A549 (cell line): ENCODE measurements around the gene BTBD16. TPM values are rescaled to one million over a fixed set of nuclear protein-coding genes. Genes with fewer than 3 reads are reported as not detected.

ENCODE experiments used
- ATAC-seq, 2 experiments: fragments of 200-7000 bp in 1 of 2; fragments of >200 bp in 1 of 2; cut with Nextera tagmentation in 1 of 2; cut with Tn5 transposase in 1 of 2; 3 replicates each; pipeline versions ENCODE4 v1.8.0 to v1.9.1; 2018 to 2020; ENCODE audit warnings: mild to moderate bottlenecking in 1 of 2, moderate library complexity in 1 of 2
- CTCF ChIA-PET: fragments of 300-600 bp; sonication (Branson Sonifier 250); formaldehyde crosslinking; extraction: SDS; loops from one replicate; lab custom pipeline; 2021; ENCODE audit warnings: antibody characterized with exemption, inconsistent platforms; lab: Yijun Ruan, JAX
- POLR2A ChIA-PET: fragments of 350-600 bp; formaldehyde crosslinking; extraction: SDS; loops from one replicate; lab custom pipeline; 2021; ENCODE audit warnings: antibody characterized with exemption, inconsistent platforms; lab: Yijun Ruan, JAX
- DNase-seq, 2 experiments: peaks; one replicate each; pipeline versions ENCODE4 v3.0.0 to v3.0.0-alpha.2; 2011 to 2016; ENCODE audit warnings: low read depth in 1 of 2, low spot score in 1 of 2
- FAIRE-seq: peaks from 2 replicates; lab custom pipeline; 2011; peaks lifted over from hg19 to GRCh38; lab: Jason Lieb, UNC
- H3K27ac ChIP-seq, 2 experiments: fragments of >200 bp; sonication (Bioruptor Twin); formaldehyde crosslinking; 3 replicates each; pipeline ENCODE4 v1.5.1; 2016 to 2017
- H3K4me1 ChIP-seq: fragments of >200 bp; sonication (Bioruptor Twin); formaldehyde crosslinking; 3 replicates; pipeline ENCODE4 v1.6.1; 2016
- H3K4me2 ChIP-seq: fragments of >200 bp; sonication (Bioruptor Twin); formaldehyde crosslinking; 3 replicates; pipeline ENCODE4 v1.6.1; 2016
- H3K4me3 ChIP-seq: fragments of >200 bp; sonication (Bioruptor Twin); formaldehyde crosslinking; 3 replicates; pipeline ENCODE4 v1.5.1; 2016
- H3K9me3 ChIP-seq: fragments of >200 bp; sonication (Bioruptor Twin); formaldehyde crosslinking; 3 replicates; pipeline ENCODE4 v1.6.1; 2016
- BHLHE40 ChIP-seq: IDR thresholded peaks from 2 replicates; pipeline ENCODE4 v1.6.1; 2012; ENCODE audit warnings: low read depth, low read length, inconsistent platforms
- CBX8 ChIP-seq: fragments of 200-600 bp; sonication (generic); IDR thresholded peaks from 2 replicates; pipeline ENCODE4 v1.6.1; 2016
- EHMT2 ChIP-seq: fragments of 200-600 bp; sonication (generic); IDR thresholded peaks from 2 replicates; pipeline ENCODE4 v1.6.1; 2016; ENCODE audit warnings: antibody characterized with exemption, low read depth, mild to moderate bottlenecking, moderate library complexity
- EP300 ChIP-seq, 2 experiments: fragments of >200 bp; sonication (Bioruptor Twin); formaldehyde crosslinking; IDR thresholded peaks; 2 replicates in 1 of 2; 3 replicates in 1 of 2; pipeline ENCODE4 v1.6.1; 2016 to 2017
- ESRRA ChIP-seq: fragments of 150-350 bp; IDR thresholded peaks from 2 replicates; pipeline ENCODE4 v1.6.1; 2014; ENCODE audit warnings: mild to moderate bottlenecking, low read length, borderline replicate concordance
- FOXS1 ChIP-seq: fragments of 250-450 bp; sonication (Bioruptor Pico); IDR thresholded peaks from 2 replicates; pipeline ENCODE4 v1.5.0; 2020; ENCODE audit warnings: mild to moderate bottlenecking, moderate library complexity
- GATA3 ChIP-seq: IDR thresholded peaks from 2 replicates; pipeline ENCODE4 v1.6.1; 2012; ENCODE audit warnings: borderline replicate concordance
- HEYL ChIP-seq: fragments of 250-450 bp; sonication (Bioruptor Pico); IDR thresholded peaks from 2 replicates; pipeline ENCODE4 v1.8.0; 2021; ENCODE audit warnings: mild to moderate bottlenecking, moderate library complexity
- HOXB13 ChIP-seq: fragments of 250-450 bp; sonication (Bioruptor Pico); IDR thresholded peaks from 2 replicates; pipeline ENCODE4 v1.5.0; 2020; ENCODE audit warnings: low read depth, mild to moderate bottlenecking, moderate library complexity
- HOXB5 ChIP-seq: fragments of 250-450 bp; sonication (Bioruptor Pico); IDR thresholded peaks from 2 replicates; pipeline ENCODE4 v1.5.0; 2020; ENCODE audit warnings: mild to moderate bottlenecking, moderate library complexity
- JUN ChIP-seq, 2 experiments: fragments of >200 bp; sonication (Bioruptor Twin); formaldehyde crosslinking; IDR thresholded peaks; 2 replicates in 1 of 2; 3 replicates in 1 of 2; pipeline ENCODE4 v1.6.1; 2016 to 2017
- KDM1A ChIP-seq: fragments of 200-600 bp; sonication (generic); IDR thresholded peaks from 2 replicates; pipeline ENCODE4 v1.6.1; 2016; ENCODE audit warnings: low read depth, mild to moderate bottlenecking
- MYC ChIP-seq: IDR thresholded peaks from 2 replicates; pipeline ENCODE4 v1.6.1; 2012; ENCODE audit warnings: mild to moderate bottlenecking, inconsistent platforms, low read length, improper control_type of control experiment, borderline replicate concordance
- NR3C1 ChIP-seq: fragments of >200 bp; sonication (Bioruptor Twin); formaldehyde crosslinking; IDR thresholded peaks from 3 replicates; pipeline ENCODE4 v1.6.1; 2017
- PHF8 ChIP-seq: fragments of 200-600 bp; sonication (generic); IDR thresholded peaks from 2 replicates; pipeline ENCODE4 v1.6.1; 2016; ENCODE audit warnings: low read depth, mild to moderate bottlenecking, antibody characterized with exemption, moderate library complexity, borderline replicate concordance
- POLR2A ChIP-seq: IDR thresholded peaks from 2 replicates; pipeline ENCODE4 v1.6.1; 2012; ENCODE audit warnings: mild to moderate bottlenecking, low read length
- POLR2AphosphoS2 ChIP-seq: conservative IDR thresholded peaks from 2 replicates; pipeline ENCODE4 v1.6.1; 2012; ENCODE audit warnings: low read length, improper control_type of control experiment, inconsistent platforms
- RARB ChIP-seq: fragments of 250-450 bp; sonication (Bioruptor Pico); IDR thresholded peaks from 2 replicates; pipeline ENCODE4 v1.8.0; 2021; ENCODE audit warnings: mild to moderate bottlenecking, moderate library complexity
- SREBF2 ChIP-seq: fragments of 450-650 bp; IDR thresholded peaks from 2 replicates; pipeline ENCODE4 v1.6.1; 2014; ENCODE audit warnings: mild to moderate bottlenecking, moderate library complexity
- TP53 ChIP-seq: fragments of 250-450 bp; sonication (Bioruptor Pico); IDR thresholded peaks from 2 replicates; pipeline ENCODE4 v1.5.0; 2021; ENCODE audit warnings: mild to moderate bottlenecking, moderate library complexity
- USF2 ChIP-seq: fragments of 450-650 bp; IDR thresholded peaks from 2 replicates; pipeline ENCODE4 v1.6.1; 2014; ENCODE audit warnings: antibody characterized with exemption
- ZFP36 ChIP-seq: fragments of 450-650 bp; IDR thresholded peaks from 2 replicates; pipeline ENCODE4 v1.6.1; 2014; ENCODE audit warnings: borderline replicate concordance; ENCODE audit not compliant: partially characterized antibody
- ZSCAN20 ChIP-seq: fragments of 250-450 bp; sonication (Bioruptor Pico); IDR thresholded peaks from 2 replicates; pipeline ENCODE4 v1.8.0; 2022; ENCODE audit warnings: mild to moderate bottlenecking, moderate library complexity
- WGBS: methylation state at CpG from one replicate; pipeline ENCODE4 v1.1.6; 2017; ENCODE audit errors: missing lambda C conversion rate; 5-methylcytosine and 5-hydroxymethylcytosine counted together
- polyA minus RNA-seq: library from RNA; depleted of rRNA, polyadenylated mRNA; stranded (reverse); fragments of >200 nt; gene quantifications from 2 replicates; pipeline ENCODE4 v1.2.3, GENCODE V29; 2011; rRNA and poly(A)+ RNA removed
- polyA plus RNA-seq, 4 experiments: library from polyadenylated mRNA; depleted of rRNA in 3 of 4; stranded (reverse); fragments of >200 nt; fragmentation: RNase III in 1 of 4; extraction: RNeasy Plus Mini Kit Qiagen cat#74134 plus additional on column Dnase treatment in 1 of 4; gene quantifications; 2 replicates in 3 of 4; 3 replicates in 1 of 4; pipeline ENCODE4 v1.2.3, GENCODE V29; 2011 to 2017
- TF ChIP-seq, protein P1 (sequence below): IDR thresholded peaks from 2 replicates; pipeline ENCODE4 v1.6.1; 2012; ENCODE audit warnings: low read depth, borderline replicate concordance
- TF ChIP-seq, protein P2 (sequence below): fragments of 150-350 bp; IDR thresholded peaks from 2 replicates; pipeline ENCODE4 v1.6.1; 2014; ENCODE audit warnings: low read depth, mild to moderate bottlenecking, low read length
- TF ChIP-seq, protein P3 (sequence below): fragments of >200 bp; sonication (Bioruptor Twin); formaldehyde crosslinking; IDR thresholded peaks from 2 replicates; pipeline ENCODE4 v1.6.1; 2016

BTBD16 gene
- polyA plus RNA-seq (2011; rRNA removed) (1.3 and 2.1 TPM in 2 replicates), polyA plus RNA-seq (2017; fragmentation: RNase III; extraction: RNeasy Plus Mini Kit Qiagen cat#74134 plus additional on column Dnase treatment) (0.32 to 0.69 TPM (median 0.35 TPM) in 3 replicates), polyA minus RNA-seq (1.0 and 4.4 TPM in 2 replicates)
- 0.48 and 0.50 TPM in 2 replicates for polyA plus RNA-seq (2012; cell fraction: cytosol; rRNA removed)
- polyA plus RNA-seq (2012; cell fraction: nucleus; rRNA removed): 0.44 and 1.4 TPM in 2 replicates

DNA sequence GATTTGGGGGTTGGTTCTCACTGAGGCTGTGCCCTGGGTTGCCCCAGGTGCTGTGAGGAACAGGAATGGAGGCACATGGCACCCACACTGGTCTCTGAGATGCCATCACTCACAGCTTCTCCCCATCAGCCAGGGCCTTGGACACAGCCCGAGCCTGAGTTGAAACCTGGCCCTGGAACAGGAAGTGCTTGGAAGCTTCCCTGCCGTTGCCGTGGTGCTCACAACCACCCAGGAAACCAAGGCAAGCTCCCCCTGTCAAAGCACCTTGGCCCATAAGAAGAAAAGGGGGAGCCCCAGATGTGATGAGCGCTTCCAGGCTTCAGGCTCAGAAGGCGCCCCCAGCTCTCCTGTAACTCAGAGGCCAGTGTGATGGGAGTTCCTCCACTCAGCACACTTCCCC, at the start of gene BTBD16:
Gene BTBD16 (plus strand): TSS at position 221 of the 400 bp plus-strand sequence. CDS start 3,786 bp downstream, outside the sequence.
- peaks cover 14% of the 10 kb centered on the region for H3K4me1 ChIP-seq
- WGBS: 87% methylated on average over 4 of the region's 5 CpGs
- CTCF ChIA-PET: interaction anchor here (0.6 to 4.5 kb wide), 6 partner anchors 9 to 295 kb away, joined by 3 to 64 read pairs (median 4); no protein-coding TSS in a partner anchor

DNA sequence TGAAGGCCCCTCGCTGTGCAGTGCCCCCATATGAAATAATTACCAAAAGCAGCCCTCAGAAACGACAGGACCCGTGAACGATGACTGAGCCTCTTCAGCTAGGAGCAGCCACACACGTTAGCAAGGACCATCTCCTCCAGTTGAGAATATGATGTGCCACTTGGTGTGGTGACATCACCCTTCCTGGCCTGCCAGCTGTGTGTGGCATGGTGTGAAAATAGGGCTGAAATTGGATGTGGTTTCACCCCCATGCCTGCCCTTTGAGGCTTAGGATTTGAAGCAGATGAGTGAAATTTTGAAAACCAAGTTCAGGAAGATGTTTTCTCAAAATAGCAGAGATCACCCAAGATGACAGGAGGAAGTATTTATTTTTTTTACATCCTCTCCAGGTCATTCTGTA, 49.1 kb upstream of the BTBD16 start:
- no peaks in the 10 kb centered on the region for H3K9me3 ChIP-seq
- no peak for DNase-seq
- ChIA-PET POLR2A (no interaction called here), CTCF (interaction anchor here (2.3 kb wide), 1 partner anchor 46 kb away, joined by 8 read pairs; no protein-coding TSS in a partner anchor)
- no peak overlapping the region for H3K27ac ChIP-seq
- H3K4me2 ChIP-seq: no peak overlapping the region
- no peak for ATAC-seq
- no peak for FAIRE-seq
- no peak overlapping the region for H3K4me3 ChIP-seq
- H3K4me1 ChIP-seq: peaks cover 7% of the 10 kb centered on the region
- TF ChIP-seq JUN (IDR thresholded peaks at IDR 0.05) (no peak), HEYL (no peak), POLR2A (no peak), CBX8 (no peak), EP300 (IDR thresholded peaks at IDR 0.05) (no peak), MYC (no peak), SREBF2 (no peak), ZFP36 (no peak), POLR2AphosphoS2 (no peak), ZSCAN20 (CRISPR knock-in tag) (no peak), NR3C1 (no peak), KDM1A (no peak), USF2 (no peak), GATA3 (no peak), HOXB5 (CRISPR knock-in tag) (no peak), ESRRA (no peak), FOXS1 (CRISPR knock-in tag) (no peak)
- TF ChIP-seq, protein P1, sequence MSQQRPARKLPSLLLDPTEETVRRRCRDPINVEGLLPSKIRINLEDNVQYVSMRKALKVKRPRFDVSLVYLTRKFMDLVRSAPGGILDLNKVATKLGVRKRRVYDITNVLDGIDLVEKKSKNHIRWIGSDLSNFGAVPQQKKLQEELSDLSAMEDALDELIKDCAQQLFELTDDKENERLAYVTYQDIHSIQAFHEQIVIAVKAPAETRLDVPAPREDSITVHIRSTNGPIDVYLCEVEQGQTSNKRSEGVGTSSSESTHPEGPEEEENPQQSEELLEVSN: no peak
- TF ChIP-seq, protein P2, sequence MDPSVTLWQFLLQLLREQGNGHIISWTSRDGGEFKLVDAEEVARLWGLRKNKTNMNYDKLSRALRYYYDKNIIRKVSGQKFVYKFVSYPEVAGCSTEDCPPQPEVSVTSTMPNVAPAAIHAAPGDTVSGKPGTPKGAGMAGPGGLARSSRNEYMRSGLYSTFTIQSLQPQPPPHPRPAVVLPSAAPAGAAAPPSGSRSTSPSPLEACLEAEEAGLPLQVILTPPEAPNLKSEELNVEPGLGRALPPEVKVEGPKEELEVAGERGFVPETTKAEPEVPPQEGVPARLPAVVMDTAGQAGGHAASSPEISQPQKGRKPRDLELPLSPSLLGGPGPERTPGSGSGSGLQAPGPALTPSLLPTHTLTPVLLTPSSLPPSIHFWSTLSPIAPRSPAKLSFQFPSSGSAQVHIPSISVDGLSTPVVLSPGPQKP: no peak
- 89% methylated on average over 4 of the region's 5 CpGs for WGBS

More for the DNA sequence above, at the start of gene BTBD16:
- POLR2A ChIA-PET: no interaction called here
- DNase-seq (no peak), FAIRE-seq (no peak), ATAC-seq (no peak)
- H3K4me3 ChIP-seq: no peak within 1 kb of the TSS
- no peaks in the 10 kb centered on the region for H3K9me3 ChIP-seq
- TF ChIP-seq HOXB5 (CRISPR knock-in tag): no peak
- TF ChIP-seq RARB (CRISPR knock-in tag): no peak
- no peak for TF ChIP-seq BHLHE40
- no peak within 1 kb of the TSS for H3K4me2 ChIP-seq
- H3K27ac ChIP-seq: no peak within 1 kb of the TSS

- H3K9me3 ChIP-seq: no peaks in the 10 kb centered on the region
- TF ChIP-seq, protein P3, sequence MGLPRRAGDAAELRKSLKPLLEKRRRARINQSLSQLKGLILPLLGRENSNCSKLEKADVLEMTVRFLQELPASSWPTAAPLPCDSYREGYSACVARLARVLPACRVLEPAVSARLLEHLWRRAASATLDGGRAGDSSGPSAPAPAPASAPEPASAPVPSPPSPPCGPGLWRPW: no peak
- no peak for TF ChIP-seq TP53 (CRISPR knock-in tag)
- no peak for TF ChIP-seq EHMT2
- TF ChIP-seq RARB (CRISPR knock-in tag): no peak
- TF ChIP-seq JUN (IDR thresholded peaks at IDR 0.05): no peak
- TF ChIP-seq PHF8: no peak
- no peak for TF ChIP-seq HOXB13 (CRISPR knock-in tag)
- TF ChIP-seq ZSCAN20 (CRISPR knock-in tag): no peak
- no peak overlapping the region for H3K4me3 ChIP-seq
- FAIRE-seq: no peak
- no peak for DNase-seq
- no peak for ATAC-seq
- H3K4me2 ChIP-seq: no peak overlapping the region
- ChIA-PET POLR2A (no interaction called here), CTCF (interaction anchor here (1.1 to 1.2 kb wide), 2 partner anchors 32 to 46 kb away, joined by 3 to 6 read pairs; no protein-coding TSS in a partner anchor)
- no peak overlapping the region for H3K27ac ChIP-seq
- peaks cover 7% of the 10 kb centered on the region for H3K4me1 ChIP-seq
- WGBS: 90% methylated on average over 7 of the region's 7 CpGs
Measured at GRCh38 chr10:122222638-122223037, 48.5 kb upstream of the BTBD16 start.
